Astrocyte (in vitro differentiated cells and primary cell): ENCODE measurements around the gene CYP27A1. TPM values are rescaled to one million over a fixed set of nuclear protein-coding genes. Genes with fewer than 3 reads are reported as not detected.

Experiments
- DNase-seq: peaks from one replicate; pipeline ENCODE4 v3.0.0-alpha.2; 2010; ENCODE audit warnings: low read depth
- FAIRE-seq: peaks from 2 replicates; lab custom pipeline; 2011; peaks lifted over from hg19 to GRCh38; lab: Jason Lieb, UNC
- H2AFZ ChIP-seq: 2 replicates; pipeline ENCODE4 v1.6.0; 2012; ENCODE audit warnings: low read depth, low read length, inconsistent platforms
- H3K27ac ChIP-seq: 2 replicates; pipeline ENCODE4 v1.5.1; 2011; ENCODE audit warnings: low read depth, low read length, inconsistent platforms
- H3K27me3 ChIP-seq: 2 replicates; pipeline ENCODE4 v1.6.0; 2011; ENCODE audit warnings: low read length, inconsistent platforms; ENCODE audit not compliant: insufficient read depth
- H3K36me3 ChIP-seq: 2 replicates; pipeline ENCODE4 v1.5.1; 2011; ENCODE audit warnings: low read length, inconsistent platforms; ENCODE audit not compliant: insufficient read depth
- H3K4me1 ChIP-seq: 2 replicates; pipeline ENCODE4 v1.5.1; 2011; ENCODE audit warnings: low read length, inconsistent platforms; ENCODE audit not compliant: insufficient read depth
- H3K4me2 ChIP-seq: 2 replicates; pipeline ENCODE4 v1.6.0; 2012; ENCODE audit warnings: low read length, inconsistent platforms
- H3K4me3 ChIP-seq: 2 replicates; pipeline ENCODE4 v1.5.1; 2011; ENCODE audit warnings: low read depth, mild to moderate bottlenecking, low read length, inconsistent platforms; ENCODE audit not compliant: insufficient read depth
- H3K79me2 ChIP-seq: 2 replicates; pipeline ENCODE4 v1.6.0; 2012; ENCODE audit warnings: mild to moderate bottlenecking, low read length, inconsistent platforms; ENCODE audit not compliant: insufficient read depth
- H3K9ac ChIP-seq: 2 replicates; pipeline ENCODE4 v1.6.0; 2012; ENCODE audit warnings: mild to moderate bottlenecking, low read length, inconsistent platforms
- H3K9me3 ChIP-seq: 2 replicates; pipeline ENCODE4 v1.5.1; 2012; ENCODE audit warnings: low read depth, mild to moderate bottlenecking, low read length, inconsistent platforms; ENCODE audit not compliant: insufficient read depth
- H4K20me1 ChIP-seq: 2 replicates; pipeline ENCODE4 v1.6.0; 2012; ENCODE audit warnings: low read length, inconsistent platforms; ENCODE audit not compliant: insufficient read depth
- H3K27ac Mint-ChIP-seq: one replicate; pipeline ENCODE4 v1.8.0; 2021; ENCODE audit warnings: mild to moderate bottlenecking, mixed read lengths; ENCODE audit not compliant: unreplicated experiment
- H3K27me3 Mint-ChIP-seq: one replicate; pipeline ENCODE4 v1.8.0; 2021; ENCODE audit warnings: low read depth, mixed read lengths; ENCODE audit not compliant: unreplicated experiment
- H3K36me3 Mint-ChIP-seq: one replicate; pipeline ENCODE4 v1.8.0; 2021; ENCODE audit warnings: low read depth, mixed read lengths; ENCODE audit not compliant: unreplicated experiment
- H3K4me1 Mint-ChIP-seq: one replicate; pipeline ENCODE4 v1.8.0; 2021; ENCODE audit warnings: low read depth, mixed read lengths; ENCODE audit not compliant: unreplicated experiment
- H3K4me3 Mint-ChIP-seq: one replicate; pipeline ENCODE4 v1.8.0; 2021; ENCODE audit warnings: mild to moderate bottlenecking, moderate library complexity, mixed read lengths; ENCODE audit not compliant: unreplicated experiment
- H3K9me3 Mint-ChIP-seq: one replicate; pipeline ENCODE4 v1.8.0; 2021; ENCODE audit warnings: mild to moderate bottlenecking, mixed read lengths; ENCODE audit not compliant: unreplicated experiment
- CTCF ChIP-seq: IDR thresholded peaks from 2 replicates; pipeline ENCODE4 v1.5.1; 2011; ENCODE audit warnings: low read depth, mild to moderate bottlenecking, inconsistent platforms, low read length, moderate library complexity; ENCODE audit not compliant: insufficient read depth
- EZH2 ChIP-seq: IDR thresholded peaks from 2 replicates; pipeline ENCODE4 v1.6.1; 2012; ENCODE audit warnings: mild to moderate bottlenecking, low read length, inconsistent platforms; ENCODE audit not compliant: insufficient read depth
- total RNA-seq: library from RNA; stranded (reverse); gene quantifications from 2 replicates; pipeline ENCODE4 v1.2.1, GENCODE V29; 2021

CYP27A1 gene
- total RNA-seq, 1 donor from 2014 or later, result 3.9 TPM

GRCh38 chr2:218780046-218780445, 1.9 kb upstream of the CYP27A1 start:
- no peaks in the 10 kb centered on the region for H3K36me3 ChIP-seq
- H3K9me3 Mint-ChIP-seq, result peaks cover 15% of the 10 kb centered on the region

GRCh38 chr2:218780851-218781690, 876 bp upstream of the CYP27A1 start:
- DNase-seq (no peak), FAIRE-seq (no peak)
- Histone ChIP-seq H4K20me1 (no peaks in the 10 kb centered on the region), H3K36me3 (no peaks in the 10 kb centered on the region), H3K27ac (no peak overlapping the region), H3K9ac (peak overlapping the region; percentile 78), H2AFZ (peak overlapping the region; percentile 82), H3K27me3 (peaks cover 4% of the 10 kb centered on the region), H3K79me2 (no peaks in the 10 kb centered on the region), H3K4me1 (peaks cover 12% of the 10 kb centered on the region), H3K4me2 (peak overlapping the region; percentile 90), H3K9me3 (peaks cover 3% of the 10 kb centered on the region), H3K4me3 (peak overlapping the region; percentile 51)
- TF ChIP-seq EZH2 (no peak), CTCF (no peak)
- Mint-ChIP-seq H3K27ac (no peak overlapping the region), H3K4me3 (peak overlapping the region; percentile 79), H3K27me3 (peaks cover 18% of the 10 kb centered on the region), H3K9me3 (peaks cover 10% of the 10 kb centered on the region), H3K4me1 (no peaks in the 10 kb centered on the region), H3K36me3 (peaks cover 10% of the 10 kb centered on the region)

More at GRCh38 chr2:218780046-218780445, 1.9 kb upstream of the CYP27A1 start:
- Histone ChIP-seq H3K4me3 (no peak overlapping the region), H4K20me1 (no peaks in the 10 kb centered on the region), H3K4me1 (peaks cover 12% of the 10 kb centered on the region), H3K4me2 (no peak overlapping the region), H3K27ac (no peak overlapping the region), H3K9me3 (peaks cover 3% of the 10 kb centered on the region), H3K27me3 (peaks cover 4% of the 10 kb centered on the region), H3K9ac (no peak overlapping the region), H3K79me2 (no peaks in the 10 kb centered on the region), H2AFZ (no peak overlapping the region)
- TF ChIP-seq EZH2 (no peak), CTCF (no peak)
- H3K36me3 Mint-ChIP-seq, result peaks cover 15% of the 10 kb centered on the region
- no peak overlapping the region for H3K4me3 Mint-ChIP-seq
- no peak for DNase-seq
- H3K27me3 Mint-ChIP-seq, result peaks cover 18% of the 10 kb centered on the region
- H3K4me1 Mint-ChIP-seq, result no peaks in the 10 kb centered on the region
- H3K27ac Mint-ChIP-seq, result no peak overlapping the region
- no peak for FAIRE-seq

- H3K9me3 ChIP-seq, result peaks cover 3% of the 10 kb centered on the region
- no peak overlapping the region for H3K27ac ChIP-seq
- peak overlapping the region; percentile 90 for H3K4me2 ChIP-seq
- H3K9ac ChIP-seq, result peak overlapping the region; percentile 78
- DNase-seq, result no peak
- H2AFZ ChIP-seq, result peak overlapping the region; percentile 82
- H3K27me3 ChIP-seq, result peaks cover 4% of the 10 kb centered on the region
- H3K4me3 ChIP-seq, result peak overlapping the region; percentile 51
- H3K27me3 Mint-ChIP-seq, result peaks cover 18% of the 10 kb centered on the region
- no peaks in the 10 kb centered on the region for H3K4me1 Mint-ChIP-seq
- FAIRE-seq, result no peak
- H3K9me3 Mint-ChIP-seq, result peaks cover under 1% of the 10 kb centered on the region
- no peaks in the 10 kb centered on the region for H4K20me1 ChIP-seq
- H3K27ac Mint-ChIP-seq, result no peak overlapping the region
- H3K4me1 ChIP-seq, result peaks cover 12% of the 10 kb centered on the region
- no peaks in the 10 kb centered on the region for H3K79me2 ChIP-seq
- H3K36me3 ChIP-seq, result no peaks in the 10 kb centered on the region
- peak overlapping the region; percentile 86 for H3K4me3 Mint-ChIP-seq
- TF ChIP-seq EZH2 (no peak), CTCF (no peak)
- peaks cover 5% of the 10 kb centered on the region for H3K36me3 Mint-ChIP-seq
Observed at GRCh38 chr2:218782528-218782844, 539 bp downstream of the CYP27A1 start.
